Activated CD4-positive, alpha-beta T cell treated with anti-CD3 and anti-CD28 coated beads, Interleukin-2, Interleukin-4, amounts not matched to agents 100 ng/mL and 50 ng/mL, durations not matched to agents 16 hours and 8 hours (primary cell): ENCODE results near the gene UTP3.
"Not testable (repeated sequence)": the region's sequence is repeated elsewhere in the genome, so short reads cannot be mapped to it uniquely, and the experiment has no call there.

Source experiments
- DNase-seq: peaks from one replicate; pipeline ENCODE4 v3.0.0-alpha.2; 2020; ENCODE audit warnings: low spot score

The UTP3 gene, protein sequence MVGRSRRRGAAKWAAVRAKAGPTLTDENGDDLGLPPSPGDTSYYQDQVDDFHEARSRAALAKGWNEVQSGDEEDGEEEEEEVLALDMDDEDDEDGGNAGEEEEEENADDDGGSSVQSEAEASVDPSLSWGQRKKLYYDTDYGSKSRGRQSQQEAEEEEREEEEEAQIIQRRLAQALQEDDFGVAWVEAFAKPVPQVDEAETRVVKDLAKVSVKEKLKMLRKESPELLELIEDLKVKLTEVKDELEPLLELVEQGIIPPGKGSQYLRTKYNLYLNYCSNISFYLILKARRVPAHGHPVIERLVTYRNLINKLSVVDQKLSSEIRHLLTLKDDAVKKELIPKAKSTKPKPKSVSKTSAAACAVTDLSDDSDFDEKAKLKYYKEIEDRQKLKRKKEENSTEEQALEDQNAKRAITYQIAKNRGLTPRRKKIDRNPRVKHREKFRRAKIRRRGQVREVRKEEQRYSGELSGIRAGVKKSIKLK

GRCh38 chr4:70687821-70688794 lies at the start of gene UTP3:
TSS of gene UTP3 (plus strand) at chr4:70688532. CDS start at chr4:70688678, 146 bp downstream.
- DNase-seq: peak; percentile 94

GRCh38 chr4:70640192-70640591 lies 48.1 kb upstream of the UTP3 start:
- peak; percentile 26 for DNase-seq

GRCh38 chr4:70650741-70651140 lies 37.6 kb upstream of the UTP3 start:
- DNase-seq: not testable (repeated sequence)

DNA sequence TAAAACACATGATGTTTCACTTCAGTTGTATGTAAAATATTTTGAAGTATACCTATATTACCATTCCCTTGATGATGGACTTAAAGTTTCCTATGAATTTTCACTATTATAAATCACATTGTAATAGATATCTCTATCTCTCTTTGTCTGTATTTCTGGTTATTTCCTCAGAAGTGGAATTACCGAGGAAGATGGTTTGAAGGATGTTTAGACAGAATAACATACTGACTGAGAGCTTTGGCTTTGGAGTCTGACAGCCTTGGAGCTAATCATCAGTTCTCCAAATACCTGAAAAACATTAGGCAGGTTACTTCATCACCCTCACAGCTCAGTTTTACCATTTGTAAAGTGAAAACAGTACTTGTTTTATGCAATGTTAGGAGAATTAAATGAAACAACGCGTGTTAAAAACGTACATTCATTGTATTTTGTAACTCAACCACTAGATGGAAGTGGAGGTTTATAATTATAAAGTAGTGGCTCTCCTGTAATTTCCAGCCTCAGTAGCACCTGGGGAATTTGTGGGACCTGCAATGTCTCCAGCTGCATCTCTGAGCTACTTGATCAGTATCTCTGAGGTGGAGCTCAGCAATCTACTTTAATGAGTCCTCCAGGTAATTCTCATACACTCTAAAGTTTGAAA lies 36.3 kb upstream of the UTP3 start:
- DNase-seq: peak; percentile 22

DNA sequence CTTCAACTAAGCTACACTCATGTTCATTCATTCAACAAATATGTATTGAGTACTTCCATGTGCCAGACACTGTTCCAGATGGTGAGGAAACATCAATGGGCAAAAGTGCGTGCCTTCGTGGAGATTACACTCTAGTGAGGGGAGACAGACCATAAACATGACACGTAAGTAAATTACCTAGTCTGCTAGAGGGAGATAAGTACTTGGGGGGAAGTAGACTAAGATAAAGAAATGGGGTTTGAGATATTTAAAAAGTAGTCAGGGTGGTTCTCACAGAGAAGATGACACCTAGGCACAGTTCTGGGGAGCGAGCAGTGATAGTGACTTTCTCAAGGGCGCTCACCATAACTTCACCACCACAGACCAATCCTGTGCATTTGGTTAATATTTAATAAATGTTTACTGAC lies 33.7 kb upstream of the UTP3 start:
- no peak for DNase-seq

DNA sequence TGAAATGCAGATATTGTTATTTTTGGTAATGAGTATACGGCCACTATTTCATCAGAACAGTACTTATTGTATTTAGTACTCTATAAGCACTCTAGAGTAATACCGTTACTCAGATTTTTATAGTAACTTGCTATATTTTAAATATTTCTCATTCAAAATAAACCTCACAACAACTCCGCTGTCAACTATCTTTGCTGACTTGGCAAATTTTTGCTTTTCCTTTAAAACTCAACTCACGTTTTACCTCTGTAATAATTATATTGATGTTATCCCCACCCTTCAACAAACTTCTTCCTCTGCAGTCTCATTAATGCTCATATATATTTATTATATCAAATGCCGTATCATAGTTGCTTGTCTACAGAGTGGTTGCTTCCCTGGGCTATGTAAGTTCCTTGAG lies 31.0 kb upstream of the UTP3 start:
- no peak for DNase-seq

DNA sequence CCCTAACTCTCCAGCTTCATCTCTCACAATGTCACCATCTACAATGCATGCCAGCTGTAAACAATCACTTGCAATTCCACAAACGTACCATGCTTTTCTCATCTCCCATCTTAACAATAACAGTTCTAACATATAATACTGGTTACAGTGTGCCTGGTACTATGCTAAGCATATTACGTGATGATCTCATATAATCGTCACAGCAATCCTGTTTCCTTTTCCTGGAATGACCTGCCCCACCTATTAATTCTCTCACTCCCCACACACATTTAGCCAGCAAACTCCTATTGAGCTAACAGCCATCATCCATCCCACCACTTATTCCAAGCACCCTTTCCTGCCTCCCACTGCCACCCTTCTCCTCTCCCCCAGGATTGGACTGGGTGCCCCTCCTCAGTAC lies 29.9 kb upstream of the UTP3 start:
- no peak for DNase-seq

GRCh38 chr4:70660106-70660505 lies 28.2 kb upstream of the UTP3 start:
- no peak for DNase-seq

DNA sequence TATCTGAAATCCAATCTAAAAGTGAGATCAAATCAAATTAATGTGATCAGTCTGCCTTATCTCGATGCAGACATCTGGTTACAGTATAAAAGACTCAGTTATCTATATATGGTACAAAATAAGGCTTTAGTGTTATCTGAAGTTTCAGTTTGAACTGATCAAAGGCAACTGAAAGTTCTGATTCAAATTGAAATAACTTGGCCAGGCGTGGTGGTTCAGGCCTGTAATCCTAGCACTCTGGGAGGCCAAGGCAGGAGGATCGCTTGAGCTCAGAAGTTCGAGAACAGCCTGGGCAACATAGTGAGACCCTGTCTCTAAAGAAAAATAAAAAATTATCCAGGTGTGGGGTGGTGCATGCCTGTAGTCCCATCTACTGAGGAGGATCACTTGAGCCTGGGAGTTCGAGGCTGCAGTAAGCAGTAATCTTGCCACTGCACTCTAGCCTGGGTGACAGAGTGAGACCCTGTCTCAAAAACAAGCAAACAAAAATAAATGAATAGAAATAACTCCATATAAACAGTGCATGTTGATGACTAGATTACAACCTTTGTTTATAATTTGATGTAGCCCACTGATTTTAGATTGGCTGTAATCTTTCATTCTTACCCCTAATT lies 26.9 kb upstream of the UTP3 start:
- DNase-seq: peak; percentile 60

- DNase-seq: no peak
Observed at GRCh38 chr4:70666369-70666768, 22.0 kb upstream of the UTP3 start, which contains the start of gene JCHAIN. TSS of gene JCHAIN (minus strand) at chr4:70666508. CDS start at chr4:70666490, 18 bp downstream.

DNA sequence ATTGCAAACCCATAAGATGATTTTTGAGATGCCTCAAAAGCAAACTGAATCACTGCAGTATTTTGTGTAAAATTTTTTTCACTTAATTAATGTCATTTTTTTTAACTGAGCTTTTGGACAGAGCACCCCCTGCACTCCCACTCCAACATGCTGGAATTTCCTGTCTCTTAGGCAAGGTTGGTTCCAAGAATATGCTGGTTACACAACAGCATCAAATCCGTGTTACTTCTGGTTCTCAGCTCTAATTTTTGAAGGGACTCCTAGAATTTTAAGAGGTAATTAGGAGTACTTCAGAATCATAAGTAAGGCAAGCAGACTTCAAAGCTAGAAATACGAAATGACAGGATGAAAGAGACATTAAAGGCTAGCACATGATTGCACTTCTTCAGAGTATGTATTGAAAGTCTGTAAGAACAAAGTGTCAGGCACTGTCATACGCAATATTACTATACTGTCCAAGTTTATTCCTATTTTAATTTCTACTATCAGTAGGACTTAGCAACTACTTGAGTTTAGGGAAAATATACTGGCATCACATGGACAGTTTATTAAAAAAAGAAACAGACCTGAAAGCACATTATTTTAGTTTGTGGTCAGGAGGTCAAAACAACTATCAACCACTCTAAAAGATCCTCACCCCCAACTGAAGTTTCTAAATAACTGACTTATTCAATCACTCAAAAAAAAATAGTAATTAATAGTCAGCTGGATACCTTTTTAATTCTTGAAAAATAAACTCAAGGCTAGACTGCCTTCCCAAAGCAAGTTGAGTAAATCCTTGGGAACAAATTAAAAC lies 20.4 kb upstream of the UTP3 start:
- DNase-seq: no peak

- no peak for DNase-seq
Observed at GRCh38 chr4:70670332-70671014, 17.9 kb upstream of the UTP3 start.

DNA sequence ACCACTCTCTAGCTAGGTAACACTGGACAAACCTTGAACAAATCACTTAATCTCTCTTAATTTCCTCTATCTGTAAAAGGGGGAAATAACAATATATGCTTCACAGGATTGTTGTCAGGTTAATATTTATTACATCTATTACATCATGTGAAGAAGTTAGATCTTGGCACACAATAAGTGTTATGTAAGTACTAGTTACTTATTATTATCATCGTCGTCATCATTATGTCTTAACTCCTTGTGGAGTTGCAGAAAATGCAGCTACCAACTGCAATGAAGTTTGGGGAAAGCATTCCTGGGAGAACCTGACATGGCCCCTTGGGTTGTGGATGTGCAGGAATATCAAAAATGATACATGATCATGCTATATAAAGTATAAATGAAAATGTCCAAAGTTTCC lies 17.2 kb upstream of the UTP3 start:
- DNase-seq: no peak

DNA sequence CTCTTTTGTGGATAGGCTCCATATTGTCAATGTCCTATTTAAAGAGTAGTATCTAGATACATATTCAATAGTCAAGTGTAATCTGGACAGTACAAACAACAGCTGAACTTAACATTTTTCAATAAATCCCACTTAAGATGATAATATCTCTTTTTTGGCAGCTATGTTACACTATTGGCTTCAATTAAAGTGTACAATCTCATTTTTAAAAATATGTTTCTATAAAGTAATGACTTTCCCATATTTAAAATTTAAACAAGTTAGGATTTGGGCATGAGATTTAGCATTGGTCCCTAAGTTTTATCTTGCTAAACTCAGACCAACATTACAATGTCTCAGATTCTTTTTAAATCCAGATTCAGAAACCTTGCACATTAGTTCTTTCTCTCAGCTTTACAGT lies 14.1 kb upstream of the UTP3 start:
- no peak for DNase-seq

DNA sequence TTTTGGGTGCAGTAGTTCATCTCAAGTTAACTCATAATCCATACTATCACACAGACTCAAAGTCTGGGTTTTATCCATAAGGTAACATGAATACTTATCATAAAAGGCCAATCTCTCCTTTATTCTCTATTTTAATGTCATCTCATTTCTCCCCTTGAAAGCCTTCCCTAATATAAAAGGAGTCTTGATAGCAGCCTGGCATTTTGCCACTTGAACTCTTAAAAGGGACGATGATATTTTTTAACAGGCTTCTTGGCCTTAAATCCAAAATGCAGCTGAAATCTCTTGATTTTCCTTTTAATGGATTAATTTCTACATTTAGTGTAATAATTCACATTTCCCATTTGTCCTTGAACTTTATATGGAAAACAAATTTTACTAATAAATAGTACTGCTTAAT lies 13.6 kb upstream of the UTP3 start:
- no peak for DNase-seq

DNA sequence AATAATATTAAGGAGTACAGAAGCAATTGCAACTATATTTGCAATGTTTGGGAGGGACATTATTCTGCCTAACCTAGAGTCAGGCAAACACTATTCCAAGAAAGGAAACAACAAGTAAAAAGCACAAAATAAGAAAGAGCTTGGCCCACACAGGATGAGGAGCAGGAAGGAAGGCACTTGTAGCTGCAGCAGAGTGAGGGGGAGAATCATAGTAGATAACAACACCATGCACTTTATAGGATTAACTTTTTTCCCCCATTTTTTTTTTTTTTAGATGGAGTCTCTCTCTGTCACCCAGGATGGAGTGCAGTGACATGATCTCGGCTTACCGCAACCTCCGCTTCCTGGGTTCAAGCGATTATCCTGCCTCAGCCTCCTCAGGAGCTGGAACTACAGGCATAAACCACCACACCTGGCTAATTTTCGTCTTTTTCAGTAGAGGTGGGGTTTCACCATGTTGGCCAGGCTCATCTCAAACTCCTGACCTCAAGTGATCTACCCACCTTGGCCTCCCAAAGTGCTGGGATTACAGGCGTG lies 11.7 kb upstream of the UTP3 start:
- no peak for DNase-seq

DNA sequence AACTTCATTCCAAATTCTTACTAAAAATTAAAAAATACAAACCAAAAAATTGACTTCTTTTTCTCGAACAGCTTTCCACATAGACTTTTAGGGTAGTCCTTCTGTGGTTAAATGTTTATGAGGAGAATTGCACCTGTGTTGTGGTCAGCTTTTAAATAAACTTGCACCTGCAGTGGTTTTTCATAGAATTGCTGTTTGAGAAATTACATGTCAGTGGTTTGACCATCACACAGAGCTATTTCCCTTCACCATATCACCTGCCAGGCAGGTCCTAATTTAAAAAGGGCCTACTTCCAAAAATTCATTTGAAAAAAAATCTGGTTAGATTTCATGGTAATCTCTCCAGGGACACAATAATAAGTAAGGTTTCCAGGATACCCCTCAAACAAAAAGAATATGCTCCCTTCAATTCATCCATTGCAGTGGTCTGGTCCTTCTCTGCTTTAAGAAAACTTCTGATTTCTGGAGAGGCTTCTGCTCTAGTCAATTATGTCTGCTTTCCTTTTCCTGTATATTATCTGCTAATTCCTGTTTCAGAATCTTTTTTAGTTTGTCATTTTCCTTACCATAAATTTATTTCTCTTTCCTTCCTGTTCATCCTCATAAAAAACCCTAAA lies 9.8 kb upstream of the UTP3 start:
- no peak for DNase-seq

GRCh38 chr4:70680934-70681333 lies 7.4 kb upstream of the UTP3 start:
- no peak for DNase-seq

DNA sequence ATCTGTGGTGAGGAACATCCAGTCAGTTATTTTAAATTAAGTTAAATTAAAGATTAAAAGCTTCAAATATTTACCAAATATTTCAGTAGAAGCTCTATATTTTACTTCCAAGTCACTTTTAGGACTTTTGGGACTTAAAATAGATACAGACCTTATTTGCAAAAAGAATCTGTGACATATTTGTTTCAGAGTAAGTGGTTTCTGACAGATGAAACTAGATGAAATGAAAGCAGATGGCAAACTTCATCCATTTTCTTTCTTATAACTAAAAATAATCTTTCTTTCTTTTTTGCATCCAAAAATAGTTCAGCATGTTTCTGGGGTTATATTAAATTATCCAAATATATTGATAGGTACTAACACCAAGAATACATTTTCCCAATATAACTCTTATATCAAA lies 6.6 kb upstream of the UTP3 start:
- DNase-seq: no peak

GRCh38 chr4:70682142-70682541 lies 6.2 kb upstream of the UTP3 start:
- DNase-seq: not testable (repeated sequence)
